Body of pancreas (tissue), 4 donors: ENCODE results near the gene POU2F2.

Experiments used
- CTCF ChIP-seq, 7 experiments: fragments of 450-650 bp in 4 of 7; fragments of 200-600 bp in 3 of 7; sonication (generic) in 3 of 7; IDR thresholded peaks; one replicate each; pipeline ENCODE4 v1.5.1; 2016 to 2019; ENCODE audit warnings: antibody characterized with exemption in 7 of 7
- POLR2A ChIP-seq, 3 donors: fragments of 450-650 bp; IDR thresholded peaks; one replicate each; pipeline ENCODE4 v1.6.1; 2016; ENCODE audit warnings: antibody characterized with exemption in 3 of 3, mild to moderate bottlenecking in 2 of 3

GRCh38 chr19:42060117-42060516 lies 72.1 kb downstream of the POU2F2 start:
- TF ChIP-seq POLR2A (IDR thresholded peaks at IDR 0.05): no peak
- no peak for TF ChIP-seq CTCF (IDR thresholded peaks at IDR 0.05)
